Measurements from ENCODE around the gene LZTR1.
A peak's percentile ranks its signal among the peaks of the same experiment; 100 is the strongest.
"Not testable (repeated sequence)": the region's sequence is repeated elsewhere in the genome, so short reads cannot be mapped to it uniquely, and the experiment has no call there.

LZTR1 gene

GRCh38 chr22:20981787-20982562, at the start of gene LZTR1:
LZTR1 (plus strand) TSS chr22:20982297; CDS start chr22:20982372, 75 bp downstream.
- DNase-seq (ENCODE audit: low spot score), result peak; percentile 90

DNA sequence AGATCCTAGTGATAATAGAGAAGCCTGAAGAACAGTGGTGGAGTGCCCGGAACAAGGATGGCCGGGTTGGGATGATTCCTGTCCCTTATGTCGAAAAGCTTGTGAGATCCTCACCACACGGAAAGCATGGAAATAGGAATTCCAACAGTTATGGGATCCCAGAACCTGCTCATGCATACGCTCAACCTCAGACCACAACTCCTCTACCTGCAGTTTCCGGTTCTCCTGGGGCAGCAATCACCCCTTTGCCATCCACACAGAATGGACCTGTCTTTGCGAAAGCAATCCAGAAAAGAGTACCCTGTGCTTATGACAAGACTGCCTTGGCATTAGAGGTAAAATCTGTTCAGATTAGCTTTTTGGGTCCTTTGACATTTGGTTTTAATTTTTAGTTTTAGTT, 48.2 kb upstream of the LZTR1 start:
- no peak for DNase-seq (ENCODE audit: low spot score)

GRCh38 chr22:20935049-20935448, 47.0 kb upstream of the LZTR1 start:
- DNase-seq (ENCODE audit: low spot score), result not testable (repeated sequence)

DNA sequence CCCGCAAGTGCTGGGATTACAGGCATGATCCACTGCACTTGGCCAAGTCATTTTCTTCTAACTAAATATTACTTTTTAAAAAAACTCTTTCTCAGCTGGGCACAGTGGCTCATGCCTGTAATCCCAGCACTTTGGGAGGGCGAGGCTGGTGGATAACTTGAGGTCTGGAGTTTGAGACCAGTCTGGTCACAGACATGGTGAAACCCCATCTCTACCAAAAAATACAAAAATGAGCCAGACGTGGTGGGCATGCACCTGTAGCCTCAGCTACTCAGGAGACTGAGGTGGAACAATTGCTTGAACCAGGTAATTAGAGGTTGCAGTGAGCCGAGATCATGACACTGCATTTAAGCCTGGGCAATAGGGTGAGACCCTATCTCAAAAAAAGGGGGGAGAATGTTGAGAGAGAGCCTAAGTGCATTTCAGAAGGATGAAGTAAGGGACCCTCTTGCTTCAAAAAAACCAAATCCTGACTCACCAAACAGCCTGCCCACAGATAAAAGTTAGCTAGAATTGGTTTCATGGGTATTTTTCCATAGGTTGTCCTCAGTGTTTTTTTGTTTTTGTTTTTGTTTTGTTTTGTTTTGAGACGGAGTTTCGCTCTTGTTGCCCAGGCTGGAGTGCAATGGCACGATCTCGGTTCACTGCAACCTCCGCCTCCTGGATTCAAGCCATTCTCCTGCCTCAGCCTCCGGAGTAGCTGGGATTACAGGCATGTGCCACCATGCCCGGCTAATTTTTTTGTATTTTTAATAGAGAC, 46.1 kb upstream of the LZTR1 start:
- not testable (repeated sequence) for DNase-seq (ENCODE audit: low spot score)

DNA sequence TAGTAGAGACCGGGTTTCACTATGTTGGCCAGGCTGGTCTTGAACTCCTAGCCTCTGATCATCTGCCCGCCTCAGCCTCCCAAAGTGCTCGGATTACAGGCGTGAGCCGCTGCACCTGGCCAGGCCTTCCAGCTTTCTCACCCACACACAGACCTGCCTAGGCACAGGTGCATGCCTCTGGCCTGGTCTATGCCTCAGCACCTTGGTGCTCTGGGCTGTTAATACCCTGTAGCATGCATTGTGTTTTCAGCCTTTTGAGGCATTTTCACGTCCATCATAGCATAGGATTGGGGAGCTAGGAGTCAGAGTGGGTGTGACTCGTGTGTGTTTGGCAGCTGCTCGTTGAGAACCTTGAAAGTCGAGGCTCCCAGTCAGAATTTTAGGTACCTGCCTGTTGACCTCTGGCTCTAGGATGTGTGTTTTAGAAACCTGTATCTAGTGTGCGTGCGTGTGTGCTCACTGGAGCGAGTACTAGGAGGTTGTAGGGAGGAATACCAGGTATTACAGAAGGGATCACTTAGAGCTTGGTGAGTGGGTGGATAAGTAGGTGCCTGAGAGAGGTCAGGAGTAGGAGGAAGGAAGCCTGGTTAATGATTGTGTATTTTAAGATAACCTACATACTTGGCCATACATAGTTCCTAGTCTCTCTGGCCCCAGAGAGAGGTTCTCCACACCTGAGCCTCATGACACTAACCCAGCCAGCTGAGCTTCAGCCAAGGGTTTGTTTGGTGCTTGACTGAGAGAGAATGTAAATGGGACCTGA, 44.9 kb upstream of the LZTR1 start:
- no peak for DNase-seq (ENCODE audit: low spot score)

DNA sequence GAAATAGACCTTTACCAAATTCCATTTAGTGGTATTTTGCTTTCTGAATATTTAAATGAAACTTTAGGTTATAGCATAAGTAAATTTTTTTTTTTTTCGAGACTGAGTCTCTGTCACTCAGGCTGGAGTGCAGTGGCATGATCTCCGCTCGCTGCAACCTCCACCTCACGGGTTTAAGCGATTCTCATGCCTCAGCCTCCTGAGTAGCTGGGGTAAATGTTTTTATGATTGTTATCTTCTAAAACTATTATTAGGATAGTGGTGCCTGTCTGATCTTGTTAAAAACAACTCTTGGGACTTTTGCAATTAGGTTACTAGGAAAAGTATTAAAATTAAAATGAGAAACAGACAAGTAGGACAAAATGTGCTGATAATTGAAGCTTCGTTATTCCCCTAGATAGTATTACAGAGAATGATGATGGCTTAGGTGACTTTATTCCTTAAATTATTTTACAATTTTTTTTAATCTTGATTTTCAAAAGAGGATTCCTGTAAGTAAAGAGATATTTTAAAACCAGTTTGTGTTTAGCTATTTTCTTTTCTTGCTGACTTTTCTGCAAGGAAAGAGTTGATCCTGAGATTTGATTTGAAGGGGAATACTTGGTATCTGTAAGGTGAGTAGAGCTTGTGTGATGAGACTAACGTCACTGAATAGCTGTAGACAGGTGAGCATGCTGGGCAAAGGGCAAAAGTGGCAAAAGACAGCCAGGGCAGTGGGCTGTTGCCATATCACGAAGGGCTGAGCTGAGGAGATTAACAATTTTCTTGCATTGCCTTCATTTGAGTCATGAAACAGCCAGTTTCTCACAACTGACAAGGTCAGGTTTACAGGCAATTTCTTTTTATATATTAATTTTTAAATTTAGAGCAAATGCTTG, 44.1 kb upstream of the LZTR1 start:
- no peak for DNase-seq (ENCODE audit: low spot score)

GRCh38 chr22:20939457-20940185, 42.5 kb upstream of the LZTR1 start:
- not testable (repeated sequence) for DNase-seq (ENCODE audit: low spot score)

- no peak for DNase-seq (ENCODE audit: low spot score)
Observed at GRCh38 chr22:20940186-20940651, 41.9 kb upstream of the LZTR1 start.

- no peak for DNase-seq (ENCODE audit: low spot score)
Observed at GRCh38 chr22:20940904-20941385, 41.2 kb upstream of the LZTR1 start.

- DNase-seq (ENCODE audit: low spot score), result not testable (repeated sequence)
Observed at GRCh38 chr22:20942203-20942902, 39.7 kb upstream of the LZTR1 start.

GRCh38 chr22:20943104-20943933, 38.8 kb upstream of the LZTR1 start:
- DNase-seq (ENCODE audit: low spot score), result no peak

DNA sequence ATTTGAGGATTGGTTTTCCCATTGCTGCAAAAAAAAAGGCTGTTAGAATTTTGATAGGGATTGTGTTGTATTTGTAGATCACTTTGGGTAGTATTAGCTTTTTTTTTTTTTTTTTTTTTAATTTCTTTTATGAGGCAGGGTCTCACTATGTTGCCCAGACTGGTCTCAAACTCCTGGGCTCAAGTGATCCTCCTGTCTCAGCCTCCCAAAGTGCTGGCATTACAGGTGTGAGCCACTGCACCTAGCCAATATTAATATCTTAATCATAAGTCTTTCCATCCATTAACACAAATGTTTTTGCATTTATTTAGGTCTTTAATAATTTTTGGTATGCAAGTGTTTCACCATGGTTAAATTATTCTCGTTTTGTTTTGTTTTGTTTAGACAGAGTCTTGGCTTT, 38.1 kb upstream of the LZTR1 start:
- DNase-seq (ENCODE audit: low spot score), result no peak

DNA sequence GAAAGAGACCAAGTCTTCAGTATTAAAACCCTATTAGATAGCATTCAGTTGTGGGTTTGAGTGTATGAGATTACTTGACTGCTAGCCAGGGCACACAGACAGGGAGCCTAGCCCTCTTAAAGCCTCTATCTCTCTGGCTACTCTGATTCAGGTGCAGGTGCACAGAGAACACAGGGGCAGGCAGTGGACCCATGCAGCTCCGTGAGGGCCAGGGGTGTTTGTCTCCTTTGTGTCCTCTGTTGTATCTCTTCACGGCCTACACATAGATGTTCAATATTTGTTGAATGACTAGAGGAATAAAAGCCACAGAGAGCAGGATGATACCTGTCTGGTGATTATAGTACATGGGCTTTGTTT, 36.5 kb upstream of the LZTR1 start:
- no peak for DNase-seq (ENCODE audit: low spot score)

DNA sequence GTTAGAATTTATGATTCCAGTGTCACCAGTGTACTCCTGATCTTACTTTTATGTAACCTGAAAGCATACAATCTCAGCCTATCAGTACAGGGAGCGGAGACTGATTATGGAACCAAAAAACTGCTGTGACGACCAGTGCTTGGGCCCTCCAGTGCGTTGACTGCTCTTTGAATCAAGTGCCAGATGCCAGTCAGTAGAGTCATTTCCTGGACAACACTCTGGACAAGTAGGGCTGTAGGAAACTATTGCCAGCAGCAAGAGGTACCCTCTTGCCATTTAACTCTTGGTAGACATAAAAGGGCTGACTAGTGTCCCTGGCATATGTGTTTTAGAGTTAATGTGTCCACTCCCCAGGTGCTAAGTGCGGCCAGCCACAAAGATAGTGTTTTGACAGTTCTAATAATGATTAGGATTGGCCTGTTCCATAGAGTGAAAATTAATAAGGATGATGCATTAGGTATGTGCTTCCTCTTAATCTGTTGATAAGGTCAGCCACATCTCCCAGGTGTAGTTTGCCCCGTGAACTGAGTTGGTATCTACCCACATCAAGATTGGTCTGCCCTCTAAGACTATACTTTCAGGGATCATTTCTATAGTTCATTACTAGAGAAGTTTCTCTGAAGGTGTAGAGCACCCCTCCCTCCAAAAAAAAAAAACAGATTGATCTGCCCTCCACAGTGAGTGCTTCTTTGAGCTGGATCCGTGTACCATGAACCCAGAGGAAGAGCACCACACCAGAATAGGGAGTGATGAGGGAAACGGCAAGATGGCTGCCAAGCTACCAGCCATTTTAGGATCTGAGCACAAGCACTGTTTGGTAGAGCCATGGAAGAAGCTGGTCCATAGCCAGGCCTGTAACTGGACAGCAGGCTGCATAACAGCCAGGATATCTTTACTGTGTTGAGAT, 35.8 kb upstream of the LZTR1 start:
- DNase-seq (ENCODE audit: low spot score), result no peak

GRCh38 chr22:20946991-20947390, 35.1 kb upstream of the LZTR1 start:
- DNase-seq (ENCODE audit: low spot score), result no peak

DNA sequence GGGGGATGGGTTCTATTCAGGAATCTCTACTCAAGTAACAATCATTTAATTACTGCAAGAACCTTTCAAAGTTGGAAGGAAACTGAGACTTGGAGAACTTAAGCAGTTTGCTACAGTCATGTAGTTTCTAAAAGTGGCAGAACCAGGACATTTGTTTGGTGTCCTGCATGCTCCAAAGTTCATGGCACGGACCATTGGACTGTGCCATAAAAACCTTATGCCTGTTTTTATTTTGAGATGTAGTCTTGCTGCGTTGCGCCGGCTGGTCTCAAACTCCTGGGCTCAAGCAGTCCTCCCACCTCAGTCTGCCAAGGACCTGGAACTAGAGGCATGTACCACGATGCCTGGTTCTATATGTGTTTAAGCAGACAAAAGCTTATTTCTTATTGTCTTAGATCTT, 33.6 kb upstream of the LZTR1 start:
- DNase-seq (ENCODE audit: low spot score), result no peak

DNA sequence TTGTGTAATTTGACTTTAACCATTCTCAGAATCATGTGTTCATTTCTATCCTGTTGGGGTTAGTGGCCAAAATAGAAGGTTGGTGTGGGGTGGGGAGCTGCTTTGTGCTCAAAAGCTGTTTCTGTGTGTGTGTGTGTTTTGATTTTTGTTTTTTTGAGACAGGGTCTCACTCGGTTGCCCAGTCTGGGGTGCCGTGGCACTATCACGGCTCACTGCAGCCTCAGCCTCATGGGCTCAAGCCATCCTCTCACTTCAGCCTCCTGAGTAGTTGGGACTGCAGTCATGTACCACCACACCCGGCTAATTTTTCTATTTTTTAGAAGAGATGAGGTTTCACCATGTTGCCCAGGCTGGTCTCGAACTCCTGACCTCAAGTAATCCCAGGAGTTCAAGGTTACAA, 33.1 kb upstream of the LZTR1 start:
- DNase-seq (ENCODE audit: low spot score), result no peak

- no peak for DNase-seq (ENCODE audit: low spot score)
Observed at GRCh38 chr22:20949698-20950183, 32.4 kb upstream of the LZTR1 start.
